T47D (cell line): Measurements from ENCODE around the gene NRAS.

Experiments used
- DNase-seq, 2 experiments: peaks; one replicate each; pipeline versions ENCODE4 v3.0.0 to v3.0.0-alpha.2; 2011 to 2012; ENCODE audit warnings: low read depth in 1 of 2, low spot score in 1 of 2
- JUND ChIP-seq: IDR thresholded peaks from 2 replicates; pipeline ENCODE4 v1.6.1; 2012; ENCODE audit warnings: low read depth
- in situ Hi-C: cut with HindIII; loops from 2 replicates; pipeline ENCODE4 v1.10.0; 2016; ENCODE audit warnings: low sequenced_read_pairs, low pct_unique_long_range_greater_than_20kb

The NRAS gene

DNA sequence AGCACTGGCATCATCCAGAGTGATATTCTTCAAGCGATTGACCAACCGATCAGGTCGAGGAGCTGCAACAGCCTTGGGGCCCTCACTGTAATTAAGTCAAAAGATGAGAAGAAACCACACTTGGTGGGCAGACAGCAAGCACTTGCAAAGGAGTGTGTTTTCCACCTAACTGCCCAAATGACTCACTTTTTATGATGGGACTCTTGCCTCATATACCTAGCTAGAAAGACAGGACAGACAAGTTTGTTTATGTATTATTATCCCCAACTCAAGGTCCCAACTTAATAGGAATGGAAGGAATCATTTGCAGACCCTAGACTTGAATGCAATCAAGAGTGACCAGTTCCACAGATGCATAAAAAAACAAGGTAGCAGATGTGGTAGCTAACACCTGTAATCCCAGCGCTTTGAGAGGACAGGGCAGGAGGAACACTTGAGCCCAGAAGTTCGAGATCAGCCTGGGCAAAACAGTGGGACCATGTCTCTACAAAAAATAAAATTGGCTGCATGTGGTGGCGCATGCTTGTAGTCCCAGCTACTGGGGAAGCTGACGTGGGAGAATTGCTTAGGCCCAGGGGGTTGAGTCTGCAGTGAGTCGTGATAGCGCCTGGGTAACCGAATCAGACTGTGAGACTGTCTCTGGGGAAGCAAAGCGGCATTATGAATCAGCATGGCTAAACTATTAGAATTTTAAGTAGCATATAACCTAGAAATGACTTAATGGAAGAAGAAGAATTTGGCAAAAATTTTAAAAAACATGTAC is 2.3 kb upstream of the NRAS start:
- no peak for TF ChIP-seq JUND
- DNase-seq, result peak in 1 of 2 experiments; percentile 2
- in situ Hi-C loops, result no loop called here

DNA sequence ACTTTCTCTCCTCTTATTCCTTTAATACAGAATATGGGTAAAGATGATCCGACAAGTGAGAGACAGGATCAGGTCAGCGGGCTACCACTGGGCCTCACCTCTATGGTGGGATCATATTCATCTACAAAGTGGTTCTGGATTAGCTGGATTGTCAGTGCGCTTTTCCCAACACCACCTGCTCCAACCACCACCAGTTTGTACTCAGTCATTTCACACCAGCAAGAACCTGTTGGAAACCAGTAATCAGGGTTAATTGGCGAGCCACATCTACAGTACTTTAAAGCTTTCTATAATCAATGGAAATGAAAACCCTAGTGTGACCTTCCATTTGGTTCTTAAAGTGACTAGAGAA is 643 bp downstream of the NRAS start:
- no peak for DNase-seq
- in situ Hi-C loops, result no loop called here
- no peak for TF ChIP-seq JUND

DNA sequence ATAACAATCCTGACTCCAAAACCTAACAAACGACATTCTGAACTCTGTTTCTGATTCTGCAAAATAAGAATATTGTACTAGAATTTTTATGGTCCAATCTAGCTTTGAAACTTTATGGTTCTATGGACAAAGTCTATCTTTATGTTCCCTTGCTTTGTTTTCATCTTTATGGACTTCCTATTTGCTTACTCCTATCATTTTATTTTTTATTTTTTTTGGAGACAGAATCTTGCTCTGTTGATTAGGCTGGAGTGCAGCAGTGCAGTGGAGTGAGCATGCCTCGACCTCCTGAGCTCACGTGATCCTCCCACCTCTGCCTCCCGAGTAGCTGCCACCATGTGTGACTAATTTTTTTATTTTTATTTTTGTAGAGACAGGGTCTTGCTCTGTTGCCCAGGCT is 3.6 kb downstream of the NRAS start:
- no peak for DNase-seq
- in situ Hi-C loops, result no loop called here
- no peak for TF ChIP-seq JUND

DNA sequence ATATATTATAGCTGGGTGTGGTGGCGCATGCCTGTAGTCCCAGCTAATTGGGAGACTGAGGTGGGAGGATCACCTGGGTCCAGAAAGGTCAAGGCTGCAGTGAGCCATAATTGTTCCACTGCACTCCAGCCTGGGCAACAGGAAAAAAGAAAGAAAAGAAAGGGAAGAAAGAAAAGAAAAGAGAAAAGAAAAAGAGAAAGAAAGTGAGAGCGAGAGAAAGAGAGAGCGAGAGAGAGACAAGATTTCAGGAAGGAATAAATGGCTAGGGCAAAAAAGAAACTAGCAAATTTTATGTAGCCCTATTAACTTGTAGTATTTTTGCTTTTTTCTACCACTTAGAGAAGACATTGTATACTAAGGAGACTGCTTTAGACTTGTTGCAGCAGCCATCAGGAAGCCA is 6.2 kb downstream of the NRAS start:
- no peak for DNase-seq
- in situ Hi-C loops, result no loop called here
- no peak for TF ChIP-seq JUND

DNA sequence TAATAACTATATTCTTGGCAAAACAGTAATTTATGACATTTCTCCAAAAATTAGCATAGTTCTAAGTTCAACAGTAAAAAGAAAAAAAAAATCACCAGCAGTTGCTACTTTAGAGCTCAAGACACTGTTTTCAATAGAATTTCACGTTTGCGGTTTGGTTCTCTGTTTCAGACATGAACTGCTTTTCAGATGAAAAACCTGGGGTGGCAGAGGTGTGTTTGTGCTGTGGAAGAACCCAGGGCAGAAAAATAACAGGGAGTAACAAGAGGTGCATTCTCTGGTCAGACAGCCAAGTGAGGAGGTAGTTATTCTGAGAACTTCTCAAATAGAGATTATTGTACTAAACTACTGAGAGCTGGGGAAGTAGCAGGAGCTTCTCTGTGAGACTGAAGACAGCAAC is 9.0 kb downstream of the NRAS start:
- no peak for DNase-seq
- in situ Hi-C loops, result no loop called here
- TF ChIP-seq JUND, result no peak

DNA sequence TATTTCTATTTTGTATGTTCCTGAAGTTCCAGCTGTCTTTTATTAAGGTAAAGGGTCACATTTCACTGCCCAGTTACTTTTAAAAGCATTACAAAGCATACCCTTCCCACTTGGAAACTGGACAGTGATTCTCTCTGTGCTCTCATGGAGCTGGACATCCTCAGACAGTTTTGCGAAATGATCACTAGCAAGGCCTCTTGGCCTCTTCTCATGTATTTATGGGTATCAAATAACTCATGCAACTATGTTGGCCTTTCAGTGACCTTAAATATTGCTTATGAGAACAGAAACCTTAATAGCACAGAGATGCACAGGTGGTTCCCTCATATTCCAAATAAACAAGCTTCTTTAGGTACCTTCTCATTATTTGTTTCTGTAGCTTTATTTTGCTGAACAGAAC is 13.3 kb downstream of the NRAS start:
- no peak for TF ChIP-seq JUND
- DNase-seq, result no peak
- in situ Hi-C loops, result no loop called here

DNA sequence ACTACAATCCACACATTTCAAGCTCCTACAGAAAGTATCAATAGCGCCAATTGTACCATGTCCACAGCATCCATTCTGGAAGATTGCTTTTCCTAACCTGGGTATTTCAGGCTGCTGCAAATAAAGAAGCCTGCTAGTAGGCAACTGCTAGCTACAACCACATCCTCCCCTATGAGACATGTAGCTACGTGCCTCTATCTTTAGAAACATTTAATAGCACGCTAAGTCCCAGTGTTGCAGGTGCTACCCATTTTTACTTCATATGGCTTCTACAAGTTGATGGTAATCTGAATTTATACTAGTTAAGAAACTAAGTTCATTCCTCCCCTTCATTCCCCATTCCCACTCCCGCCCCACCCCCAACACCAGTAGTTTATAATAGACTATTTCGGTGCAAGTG is 13.8 kb downstream of the NRAS start:
- in situ Hi-C loops, result no loop called here
- TF ChIP-seq JUND, result no peak
- no peak for DNase-seq

DNA sequence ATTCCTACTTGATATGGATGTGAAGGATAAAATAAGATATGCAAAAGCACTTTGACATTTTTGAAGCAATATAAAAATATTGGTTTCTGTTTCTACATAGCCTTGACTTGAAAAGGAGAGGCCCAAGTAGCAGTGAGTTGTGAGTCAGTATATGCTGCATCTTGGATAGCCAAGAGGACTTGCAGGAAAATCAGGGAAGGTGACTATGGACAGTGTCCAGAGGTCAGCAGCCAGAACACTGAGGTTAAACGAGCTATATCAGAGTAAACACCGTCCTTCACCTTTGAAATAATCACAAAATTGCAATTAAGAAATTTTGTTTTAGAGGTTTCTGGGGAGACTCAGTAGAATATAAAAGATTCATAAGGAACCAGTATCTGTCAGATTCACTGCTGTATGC is 14.6 kb downstream of the NRAS start:
- TF ChIP-seq JUND, result no peak
- in situ Hi-C loops, result no loop called here
- no peak for DNase-seq

DNA sequence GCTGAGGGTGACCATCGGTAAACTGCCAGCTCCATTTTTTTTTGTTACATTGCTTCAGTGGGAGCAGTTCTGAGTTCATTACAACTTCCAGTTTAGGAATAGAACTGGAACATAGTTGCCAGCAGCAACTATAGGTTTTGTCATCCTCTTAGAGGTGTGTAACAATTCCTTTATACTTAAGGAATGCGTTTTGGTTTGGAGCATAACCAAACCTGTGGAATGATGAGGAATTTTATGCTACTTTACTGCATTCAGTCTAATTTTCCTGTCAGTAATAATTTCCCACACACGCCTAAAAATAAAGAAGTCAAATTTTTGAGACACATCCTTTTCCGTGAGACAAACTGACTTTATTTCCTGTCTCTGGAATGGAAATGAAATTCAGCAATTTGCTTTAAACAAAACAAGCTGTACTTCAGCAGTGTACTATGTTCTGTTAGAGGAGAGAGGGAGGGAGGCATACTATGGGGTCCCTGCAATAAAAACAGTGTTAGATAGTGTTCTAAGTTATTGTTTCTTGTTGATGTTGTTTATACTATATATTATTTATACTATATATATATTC is 16.5 kb downstream of the NRAS start:
- in situ Hi-C loops, result no loop called here
- DNase-seq, result no peak
- TF ChIP-seq JUND, result no peak

DNA sequence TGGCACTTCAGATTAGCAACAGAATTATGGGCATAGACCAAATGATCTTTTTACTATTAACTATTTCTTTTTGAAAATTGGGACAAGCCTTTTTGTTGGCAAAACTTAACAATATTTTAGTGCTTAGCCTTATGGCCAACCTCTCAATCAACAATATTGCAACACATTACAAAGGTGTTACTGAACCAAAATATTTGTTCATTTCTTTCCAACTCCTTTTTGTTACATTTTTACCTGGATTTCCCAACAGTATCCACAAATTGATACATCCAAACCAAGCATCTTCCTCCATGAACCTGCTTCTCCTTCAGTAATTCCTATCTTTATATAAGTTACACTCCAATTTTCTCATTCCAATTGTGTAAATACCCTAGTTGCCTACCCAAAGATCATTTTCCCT is 19.8 kb downstream of the NRAS start:
- no peak for DNase-seq
- no peak for TF ChIP-seq JUND
- in situ Hi-C loops, result no loop called here

DNA sequence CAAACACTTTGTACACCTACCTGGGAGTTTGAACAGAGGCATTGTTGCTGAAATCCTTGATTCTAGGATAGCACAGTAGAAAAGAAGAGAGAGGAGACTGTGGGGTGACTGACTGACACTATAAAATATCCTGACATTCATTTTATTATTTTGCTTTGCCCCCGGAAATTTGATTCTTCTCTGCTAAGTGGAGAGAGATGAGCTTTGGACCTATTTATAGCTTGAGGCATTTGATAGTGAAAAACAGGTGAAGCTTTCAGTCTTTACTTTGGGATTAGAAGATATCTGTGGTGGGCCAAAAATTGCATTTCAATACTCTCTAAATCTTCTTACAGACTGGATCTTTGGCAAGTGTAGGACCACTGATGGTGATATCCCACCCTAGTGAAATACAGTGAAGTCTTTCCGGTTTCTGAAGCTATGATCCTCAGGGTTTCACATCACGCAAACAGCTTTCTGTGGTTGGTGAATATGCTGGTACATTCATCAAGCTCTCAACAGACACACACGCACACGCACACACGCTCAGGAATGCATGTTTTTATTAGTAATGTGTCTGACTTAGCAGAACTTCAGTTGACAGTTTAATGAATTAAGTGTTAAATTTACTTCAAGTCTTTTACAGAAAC is 21.0 kb downstream of the NRAS start, which contains the start of gene AMPD1:
Gene AMPD1 (minus strand): TSS at position 117 of the 629 bp plus-strand sequence. CDS start 75 bp downstream, at position 42.
- in situ Hi-C loops, result no loop called here
- no peak for DNase-seq
- no peak for TF ChIP-seq JUND

DNA sequence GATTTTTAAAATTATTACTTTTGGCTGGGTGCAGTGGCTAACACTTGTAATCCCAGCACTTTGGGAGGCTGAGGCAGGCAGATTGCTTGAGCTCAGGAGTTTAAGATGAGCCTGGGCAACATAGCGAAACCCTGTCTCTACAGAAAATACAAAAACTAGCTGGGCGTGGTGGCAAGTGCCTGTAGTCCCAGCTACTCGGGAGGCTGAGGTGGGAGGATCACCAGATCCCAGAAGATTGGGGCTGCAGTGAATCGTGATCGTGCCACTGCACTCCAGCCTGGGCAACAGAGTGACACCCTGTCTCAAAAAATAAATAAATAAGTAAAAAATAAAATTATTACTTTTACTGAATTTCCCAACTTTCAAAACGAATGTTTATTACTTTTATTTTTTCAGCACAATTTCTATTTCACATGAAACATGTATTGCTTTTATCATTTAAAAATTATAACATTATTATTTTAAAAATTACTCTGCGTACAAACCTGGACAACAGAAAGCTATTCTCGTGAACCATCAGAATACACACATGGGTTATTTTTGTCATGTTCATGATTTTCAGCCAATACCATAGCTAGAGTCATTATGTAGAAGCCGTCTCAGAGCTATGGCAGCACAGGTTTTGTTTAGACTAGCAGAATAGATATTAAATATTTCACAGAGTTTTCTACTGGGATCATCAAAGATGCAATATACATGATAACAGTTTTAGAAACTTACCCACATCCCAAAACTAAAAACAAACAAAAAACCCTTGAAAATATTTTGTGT is 21.8 kb downstream of the NRAS start:
- DNase-seq, result no peak
- in situ Hi-C loops, result no loop called here
- TF ChIP-seq JUND, result no peak

DNA sequence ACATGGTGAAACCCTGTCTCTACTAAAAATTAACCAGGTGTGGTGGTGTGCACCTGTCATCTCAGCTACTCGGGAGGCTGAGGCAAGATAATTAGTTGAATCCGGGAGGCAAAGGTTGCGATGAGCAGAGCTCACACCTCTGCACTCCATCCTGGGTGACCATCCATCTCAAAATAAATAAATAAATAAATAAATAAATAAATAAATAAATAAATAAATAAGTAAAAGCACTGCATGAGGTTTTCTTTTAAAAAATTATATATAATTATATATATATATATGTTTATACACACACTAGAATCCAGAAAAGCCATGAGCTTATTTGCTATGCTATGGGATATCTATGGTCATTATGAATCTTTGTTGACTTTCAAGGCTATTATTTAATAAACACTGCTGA is 23.6 kb downstream of the NRAS start:
- DNase-seq, result no peak
- in situ Hi-C loops, result no loop called here
- TF ChIP-seq JUND, result no peak
